Activated CD4-positive, alpha-beta T cell treated with anti-CD3 and anti-CD28 coated beads, Interleukin-2, amount 50 U/mL, for 48 hours (primary cell): ENCODE data around the gene PSTPIP2.
A peak's percentile ranks its signal among the peaks of the same experiment; 100 is the strongest.
"Not testable (repeated sequence)": the region's sequence is repeated elsewhere in the genome, so short reads cannot be mapped to it uniquely, and the experiment has no call there.

Source experiments
- DNase-seq, 2 experiments: peaks; one replicate each; pipeline ENCODE4 v3.0.0-alpha.2; 2020

PSTPIP2 gene, protein sequence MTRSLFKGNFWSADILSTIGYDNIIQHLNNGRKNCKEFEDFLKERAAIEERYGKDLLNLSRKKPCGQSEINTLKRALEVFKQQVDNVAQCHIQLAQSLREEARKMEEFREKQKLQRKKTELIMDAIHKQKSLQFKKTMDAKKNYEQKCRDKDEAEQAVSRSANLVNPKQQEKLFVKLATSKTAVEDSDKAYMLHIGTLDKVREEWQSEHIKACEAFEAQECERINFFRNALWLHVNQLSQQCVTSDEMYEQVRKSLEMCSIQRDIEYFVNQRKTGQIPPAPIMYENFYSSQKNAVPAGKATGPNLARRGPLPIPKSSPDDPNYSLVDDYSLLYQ

DNA sequence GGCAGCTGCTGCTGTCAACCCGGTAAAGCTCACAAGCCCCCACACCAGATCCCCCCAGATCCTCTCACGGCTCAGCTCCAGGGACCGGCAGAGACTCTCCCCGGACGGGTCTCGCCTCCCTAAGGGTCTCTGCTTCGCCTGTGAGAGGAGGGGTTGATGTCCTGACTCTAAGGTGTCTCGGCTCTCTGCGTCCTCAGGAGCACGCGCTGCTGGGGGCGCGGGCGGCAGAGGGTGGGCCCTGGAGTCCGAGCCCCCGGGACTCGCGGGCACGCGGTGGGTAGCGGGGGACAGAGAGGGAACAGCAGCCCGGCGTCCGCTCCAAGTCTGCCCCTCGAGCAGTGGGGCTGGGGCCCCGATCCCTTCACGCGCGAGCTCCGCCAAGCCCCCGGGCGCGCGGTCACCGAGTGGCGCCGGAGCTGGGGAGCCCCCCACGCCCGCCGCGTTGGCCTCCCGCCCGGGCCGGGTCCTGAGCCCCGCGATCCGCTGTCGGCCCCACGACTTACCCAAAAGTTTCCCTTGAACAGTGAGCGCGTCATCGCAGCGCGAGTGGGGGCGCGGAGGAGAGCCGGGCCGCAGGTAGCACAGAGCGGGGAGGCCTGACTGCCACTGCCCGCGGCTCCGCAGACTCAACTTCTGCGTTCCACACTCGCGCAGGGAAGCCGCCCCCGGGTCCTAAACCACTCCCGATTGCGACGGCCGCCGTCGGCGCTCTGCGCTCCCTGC is at the start of gene PSTPIP2:
Gene PSTPIP2 (minus strand): TSS at position 608 of the 723 bp plus-strand sequence. CDS start 72 bp downstream, at position 536.
- DNase-seq, result peak; percentile 60 to 75

DNA sequence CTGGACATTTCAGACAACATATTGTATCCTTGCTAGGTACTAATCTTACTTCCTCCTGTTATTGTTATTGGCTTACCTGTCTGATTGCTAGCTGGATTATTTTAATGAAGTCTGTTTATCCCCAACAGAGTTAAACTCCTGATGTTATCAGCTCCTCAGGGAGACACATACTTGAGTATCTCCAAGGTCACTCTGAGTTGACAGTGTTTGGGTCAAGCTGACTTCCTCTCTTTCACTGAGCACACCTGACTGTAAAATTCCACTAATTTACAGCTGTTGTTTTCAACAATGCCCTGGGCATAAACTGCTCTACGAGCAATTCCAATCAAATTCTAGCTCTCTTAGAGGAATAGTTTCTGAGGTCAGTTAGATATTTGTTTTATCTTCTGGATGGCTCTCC is 41.7 kb upstream of the PSTPIP2 start:
- DNase-seq, result no peak

DNA sequence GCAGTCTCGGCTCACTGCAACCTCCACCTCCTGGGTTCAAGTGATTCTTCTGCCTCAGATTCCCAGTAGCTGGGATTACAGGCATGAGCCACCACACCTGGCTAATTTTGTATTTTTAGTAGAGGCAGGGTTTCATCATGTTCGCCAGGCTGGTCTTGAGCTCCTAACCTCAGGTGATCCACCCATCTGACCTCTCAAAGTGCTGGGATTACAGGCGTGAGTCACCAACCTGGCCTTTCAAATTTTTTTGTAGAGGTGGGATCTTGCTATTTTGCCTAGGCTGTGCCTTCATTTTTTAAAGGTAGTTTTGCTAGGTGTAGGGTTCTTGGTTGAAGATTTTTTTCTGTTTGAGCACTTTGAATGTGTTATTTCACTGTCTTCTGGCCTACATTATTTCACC is 38.3 kb upstream of the PSTPIP2 start:
- no peak for DNase-seq

DNA sequence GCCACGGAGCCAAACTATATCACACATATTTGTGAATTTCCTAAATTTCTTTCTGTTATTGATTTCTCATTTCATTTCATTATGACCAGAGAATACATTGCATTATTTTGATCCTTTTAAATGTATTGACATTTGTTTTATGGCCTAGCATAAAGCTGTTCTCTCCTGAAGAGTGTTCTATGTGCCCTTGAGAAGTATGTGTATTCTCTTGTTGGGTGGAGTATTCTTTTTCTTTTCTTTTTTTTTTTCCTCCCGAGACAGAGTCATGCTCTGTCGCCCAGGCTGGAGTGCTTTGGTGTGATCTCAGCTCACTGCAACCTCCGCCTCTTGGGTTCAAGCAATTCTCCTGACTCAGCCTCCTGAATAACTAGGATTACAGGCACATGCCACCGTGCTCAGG is 37.3 kb upstream of the PSTPIP2 start:
- DNase-seq, result no peak

DNA sequence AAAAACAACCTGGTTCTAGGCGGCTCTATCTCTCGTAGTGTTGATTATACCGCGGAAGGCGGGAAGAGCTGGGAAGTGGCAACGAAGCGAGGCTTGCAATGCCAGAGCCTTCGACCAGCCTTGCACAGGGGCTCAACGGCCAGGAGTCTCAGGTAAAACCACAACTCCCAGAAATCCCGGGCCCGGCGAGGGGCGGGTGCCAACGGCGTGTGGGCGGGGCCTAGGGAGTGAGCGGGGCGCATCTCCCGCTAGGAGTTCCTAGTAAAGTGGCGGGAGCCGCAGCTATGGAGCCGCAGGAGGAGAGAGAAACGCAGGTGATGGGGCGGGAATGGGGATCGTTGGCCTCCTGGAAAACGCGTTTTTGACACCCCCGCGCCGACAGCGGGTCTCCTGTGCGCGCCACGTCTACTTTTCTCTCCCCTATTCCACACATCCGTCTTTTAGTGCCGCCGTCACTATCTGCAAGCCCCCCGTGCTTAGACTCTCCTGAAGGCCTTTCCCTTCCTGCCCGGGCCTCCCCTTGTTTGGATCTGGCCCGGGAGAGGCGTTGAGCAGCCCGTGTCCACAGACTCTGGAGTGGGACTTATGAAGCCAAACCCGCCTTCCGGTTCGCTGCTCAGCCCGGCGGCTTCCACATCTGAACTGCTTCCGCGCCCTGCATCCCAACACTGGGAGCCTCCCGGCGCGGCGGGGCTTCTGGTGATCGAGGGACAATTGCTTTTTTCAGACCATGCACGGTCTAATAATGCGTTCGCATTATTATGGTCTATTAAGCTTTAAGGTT is 32.3 kb upstream of the PSTPIP2 start, which contains the start of gene HAUS1:
Gene HAUS1 (plus strand): TSS at position 258 of the 784 bp plus-strand sequence. CDS start 27 bp downstream, at position 285.
- DNase-seq, result peak; percentile 90 to 91

DNA sequence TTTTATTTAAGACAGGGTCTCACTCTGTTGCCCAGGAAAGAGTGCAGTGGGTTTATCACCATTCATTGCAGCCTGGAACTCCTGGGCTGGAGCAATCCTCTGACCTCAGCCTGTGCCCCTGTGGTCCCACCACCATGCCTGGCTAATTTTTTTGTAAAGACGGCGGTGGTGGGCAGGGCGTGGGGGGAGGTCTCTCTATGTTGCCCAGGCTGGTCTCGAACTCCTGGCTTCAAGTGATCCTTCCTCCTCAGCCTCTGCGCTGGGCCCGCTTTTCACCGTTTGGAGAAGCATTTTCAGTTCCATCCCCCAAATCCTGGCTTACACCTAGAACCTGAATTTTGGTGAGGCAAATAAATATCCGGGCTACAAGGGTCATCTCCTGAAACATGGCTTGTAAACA is 27.4 kb upstream of the PSTPIP2 start:
- DNase-seq, result no peak

DNA sequence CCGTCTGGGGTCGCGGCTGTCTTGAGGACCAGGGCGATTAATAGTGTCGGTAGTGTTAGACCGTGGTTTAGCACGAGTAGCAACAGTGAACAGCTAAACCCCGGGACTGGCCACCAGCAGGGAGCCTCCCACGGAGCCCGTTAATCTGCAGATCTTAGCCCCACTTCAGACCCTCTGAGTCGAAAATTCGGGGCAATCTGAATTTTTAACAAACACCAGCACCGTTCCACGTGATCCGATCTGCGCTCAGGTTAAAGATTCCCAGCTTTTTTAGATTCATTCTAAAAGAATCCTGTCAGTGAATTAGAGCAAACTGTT is 26.5 kb upstream of the PSTPIP2 start:
- DNase-seq, result no peak

DNA sequence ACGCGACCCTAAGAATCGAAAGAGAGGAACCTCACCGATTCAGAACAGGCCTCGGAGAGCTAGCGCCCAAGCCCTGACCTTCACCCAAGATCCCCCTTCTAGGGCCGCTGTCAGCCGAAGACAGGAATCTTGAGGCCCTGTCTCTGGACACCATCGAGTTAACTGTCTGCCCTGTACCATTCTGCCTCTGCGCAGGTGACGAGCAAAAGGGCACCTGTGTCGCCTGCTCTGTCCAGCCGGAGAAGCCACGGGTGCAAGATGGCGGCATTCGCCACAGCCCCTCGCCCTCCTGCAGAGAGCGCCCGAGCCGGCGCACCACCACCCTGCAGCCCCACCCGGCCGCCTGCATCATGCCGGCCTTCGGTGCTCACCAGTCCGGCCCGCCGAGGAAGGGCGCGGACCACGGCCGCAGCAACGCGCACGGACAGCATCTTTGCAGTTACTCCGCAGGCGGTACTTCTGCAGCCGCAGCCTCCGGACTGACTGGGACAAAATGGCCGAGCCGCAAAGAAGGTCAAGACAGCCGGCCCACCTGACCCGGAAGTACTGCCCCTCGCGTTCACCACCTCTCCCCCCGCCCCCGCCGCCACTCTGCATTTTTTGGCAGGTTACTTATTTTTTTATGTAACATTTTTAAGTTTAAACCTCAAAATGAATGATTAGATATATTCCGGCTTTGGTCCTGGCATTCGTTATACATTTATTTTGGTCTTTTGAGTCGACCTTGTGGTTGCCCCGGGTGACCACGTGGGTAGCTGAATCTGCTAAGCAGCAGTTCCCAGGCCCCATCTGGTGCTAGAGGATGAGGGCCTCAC is 25.9 kb upstream of the PSTPIP2 start, which contains the start of gene ATP5F1A:
Gene ATP5F1A (minus strand): TSS at position 496 of the 815 bp plus-strand sequence. CDS start 65 bp downstream, at position 431.
- peak; percentile 87 to 89 for DNase-seq

DNA sequence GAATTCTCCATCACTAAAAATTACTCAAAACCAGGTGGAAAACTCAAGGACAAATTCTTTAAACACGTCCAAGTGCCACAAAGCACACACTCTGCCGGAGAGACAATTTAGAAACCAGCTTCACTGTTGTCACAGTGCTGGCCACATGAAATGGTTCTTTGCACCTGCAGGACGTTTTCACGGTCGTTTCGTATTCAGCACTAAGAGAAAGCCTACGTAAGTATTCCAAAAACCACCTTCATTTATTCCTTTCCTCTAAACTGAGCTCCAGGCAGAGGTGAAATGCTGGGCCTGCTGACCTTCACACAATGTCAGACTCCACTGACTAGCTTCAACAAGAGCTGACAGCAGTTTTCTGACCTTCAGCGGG is 25.4 kb upstream of the PSTPIP2 start:
- no peak for DNase-seq

DNA sequence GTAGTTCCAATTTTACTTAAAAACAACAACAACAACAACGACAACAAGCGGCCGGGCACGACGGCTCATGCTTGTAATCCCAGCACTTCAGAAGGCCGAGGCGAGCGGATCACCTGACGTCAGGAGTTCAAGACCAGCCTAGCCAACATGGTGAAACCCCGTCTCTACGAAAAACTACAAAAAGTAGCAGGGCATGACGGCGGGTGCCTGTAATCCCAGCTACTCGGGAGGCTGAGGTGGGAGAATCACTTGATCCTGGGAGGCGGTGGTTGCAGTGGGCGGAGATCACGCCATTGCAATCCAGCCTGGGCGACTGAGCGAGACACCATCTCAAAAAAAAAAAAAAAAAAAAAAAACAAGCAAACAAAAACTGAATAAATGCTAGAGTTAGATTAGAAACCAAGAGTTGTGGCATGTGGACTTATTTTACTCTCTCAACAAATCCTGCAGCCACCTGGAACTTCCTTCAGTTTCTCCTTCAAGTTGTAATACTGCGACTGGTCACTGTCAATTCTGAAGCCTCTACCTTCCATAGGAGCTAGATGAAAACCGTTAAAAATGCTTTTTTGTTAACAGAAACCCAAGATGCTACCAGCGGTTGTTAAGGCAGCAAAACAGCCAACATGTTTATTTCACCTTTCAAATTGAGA is 24.7 kb upstream of the PSTPIP2 start:
- peak in 1 of 2 experiments; percentile 20 for DNase-seq

DNA sequence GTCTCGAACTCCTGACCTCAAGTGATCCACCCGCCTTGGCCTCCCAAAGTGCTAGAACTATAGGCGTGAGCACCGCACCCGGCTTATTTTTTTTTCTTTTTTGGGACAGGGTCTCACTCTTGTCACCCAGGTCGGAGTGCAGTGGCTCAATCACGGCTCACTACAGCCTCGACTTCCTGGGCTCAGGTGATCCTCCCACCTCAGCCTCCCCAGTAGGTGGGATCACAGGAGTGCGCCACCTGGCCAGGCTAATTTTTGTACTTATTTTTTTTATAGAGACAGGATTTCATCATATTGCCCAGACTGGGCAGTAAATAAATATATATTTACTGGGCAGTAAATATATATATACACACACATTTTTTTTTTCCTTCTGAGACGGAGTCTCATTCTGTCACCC is 23.5 kb upstream of the PSTPIP2 start:
- no peak for DNase-seq

DNA sequence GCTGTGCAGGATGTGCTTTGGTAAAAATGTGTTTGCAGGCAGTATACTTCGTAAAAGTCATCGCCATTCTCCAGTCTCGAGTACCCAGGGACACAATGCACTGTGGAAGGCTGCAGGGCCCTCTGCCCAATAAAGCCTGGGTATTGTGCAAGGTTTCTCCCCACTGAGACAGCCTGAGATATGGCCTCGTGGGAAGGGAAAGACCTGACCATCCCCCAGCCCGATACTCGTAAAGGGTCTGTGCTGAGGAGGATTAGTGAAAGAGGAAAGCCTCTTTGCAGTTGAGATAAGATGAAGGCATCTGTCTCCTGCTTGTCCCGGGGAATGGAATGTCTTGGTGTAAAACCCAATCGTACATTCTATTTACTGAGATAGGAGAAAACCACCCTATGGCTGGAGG is 16.4 kb upstream of the PSTPIP2 start:
- DNase-seq, result not testable (repeated sequence)

DNA sequence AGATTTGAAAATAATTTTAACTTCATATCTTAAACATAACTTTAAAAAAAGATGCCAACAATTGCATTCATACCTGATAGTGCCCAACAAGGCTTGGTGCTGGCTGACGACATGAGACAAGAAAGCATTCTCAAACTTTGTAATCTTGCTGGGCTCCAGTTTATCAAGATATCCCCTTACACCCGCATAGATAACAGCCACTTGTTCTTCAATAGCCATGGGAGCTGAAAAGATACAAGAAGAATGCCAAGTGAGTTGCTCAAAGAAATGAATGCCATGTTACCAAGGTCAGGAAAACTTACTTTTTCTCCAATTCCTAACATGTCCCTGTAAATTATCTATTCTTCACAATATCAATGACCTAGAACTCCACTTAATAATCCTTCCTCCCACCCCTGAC is 12.4 kb upstream of the PSTPIP2 start:
- no peak for DNase-seq

DNA sequence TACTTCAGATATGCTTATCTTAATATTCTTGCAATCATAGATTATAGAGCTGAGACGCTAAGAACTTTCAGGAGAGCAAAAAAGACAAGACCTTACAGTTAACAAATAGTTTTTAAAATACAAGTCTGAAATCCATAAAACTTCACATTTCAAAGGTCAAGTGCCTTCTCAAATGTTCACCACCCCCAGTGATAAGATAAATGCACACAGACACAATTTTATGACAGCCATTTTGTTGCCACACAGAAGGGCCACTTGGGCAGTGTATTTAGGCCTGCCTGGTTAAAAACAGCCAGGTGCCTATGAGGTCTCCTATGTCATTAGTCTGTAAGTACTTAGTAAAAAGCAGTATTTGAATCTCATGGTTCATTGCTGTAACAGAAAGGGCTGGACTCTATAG is 8.1 kb upstream of the PSTPIP2 start:
- no peak for DNase-seq

DNA sequence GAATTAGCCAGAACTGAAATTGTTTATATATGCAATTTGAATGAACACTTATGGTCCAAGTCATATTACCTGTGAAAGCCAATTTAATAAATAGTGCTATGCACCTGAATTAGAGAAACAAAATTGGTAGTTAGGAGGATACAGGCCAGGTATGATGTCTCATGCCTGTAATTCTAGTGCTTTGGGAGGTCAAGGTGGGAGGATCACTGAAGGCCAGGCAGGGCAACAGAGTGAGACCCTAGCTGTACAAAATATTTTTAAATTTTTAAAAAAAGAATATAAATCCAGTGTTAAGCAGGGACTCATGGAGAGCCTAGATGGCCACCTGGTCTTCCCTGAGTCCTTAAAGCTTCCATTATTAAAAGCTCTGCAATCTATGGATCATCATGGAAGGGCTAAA is 7.3 kb upstream of the PSTPIP2 start:
- no peak for DNase-seq

DNA sequence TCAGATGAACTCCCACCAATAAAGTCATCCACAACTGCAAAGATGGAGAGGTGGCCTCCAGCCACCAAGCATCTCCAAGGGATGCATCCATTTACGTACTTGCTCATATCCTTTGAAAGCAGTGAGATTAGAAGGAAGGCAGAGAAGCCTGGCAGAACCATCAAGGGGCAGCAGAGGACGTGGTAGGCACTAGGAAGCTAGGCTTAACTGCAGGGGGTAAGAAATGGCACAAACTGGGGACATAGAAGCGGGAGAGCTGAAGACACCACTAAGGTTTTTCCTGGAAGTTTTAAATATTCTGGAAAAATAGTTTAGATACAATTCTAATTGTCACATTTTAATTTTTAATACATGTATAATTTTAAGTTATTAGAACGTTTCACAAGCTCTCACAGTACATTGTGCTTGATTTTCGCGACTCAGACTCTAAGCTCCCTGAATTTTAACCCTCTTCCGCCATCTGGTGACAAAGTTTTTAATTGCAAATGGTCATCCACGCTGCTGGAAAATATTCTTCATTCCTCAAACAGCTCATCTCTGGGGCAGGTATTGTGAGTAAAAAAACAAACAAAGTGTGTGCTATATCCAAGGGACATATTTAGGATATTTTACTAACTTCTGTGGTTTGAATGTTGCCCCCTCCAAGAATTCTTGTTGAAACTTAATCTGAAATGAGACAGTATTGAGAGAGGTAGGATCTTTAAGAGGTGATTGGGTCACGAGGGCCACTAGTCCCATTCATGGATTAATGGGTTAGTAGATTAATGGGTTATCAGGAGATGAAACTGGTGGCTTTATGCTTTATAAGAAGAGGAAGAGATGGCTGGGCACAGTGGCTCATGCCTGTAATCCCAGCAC is 1.6 kb upstream of the PSTPIP2 start:
- peak; percentile 31 to 61 for DNase-seq

DNA sequence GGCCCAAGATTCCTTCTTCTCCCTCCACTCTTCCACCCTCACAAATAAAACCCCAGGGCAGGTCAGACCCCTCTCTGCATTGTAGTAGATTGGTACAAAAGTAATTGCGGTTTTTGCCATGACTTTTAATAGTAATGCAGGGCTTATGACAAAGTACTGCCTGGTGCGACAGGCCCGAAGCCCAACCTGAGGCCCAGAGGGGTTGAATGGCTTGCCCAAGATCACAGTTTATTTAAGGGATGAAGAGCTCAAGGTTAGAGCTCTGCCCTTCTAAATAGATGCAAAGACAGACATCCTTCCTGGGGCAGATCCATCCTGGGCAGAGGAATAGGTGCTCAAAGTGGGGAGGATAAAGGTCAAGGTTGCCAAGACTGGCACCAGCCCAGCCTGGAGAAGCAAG is 899 bp upstream of the PSTPIP2 start:
- DNase-seq, result no peak

DNA sequence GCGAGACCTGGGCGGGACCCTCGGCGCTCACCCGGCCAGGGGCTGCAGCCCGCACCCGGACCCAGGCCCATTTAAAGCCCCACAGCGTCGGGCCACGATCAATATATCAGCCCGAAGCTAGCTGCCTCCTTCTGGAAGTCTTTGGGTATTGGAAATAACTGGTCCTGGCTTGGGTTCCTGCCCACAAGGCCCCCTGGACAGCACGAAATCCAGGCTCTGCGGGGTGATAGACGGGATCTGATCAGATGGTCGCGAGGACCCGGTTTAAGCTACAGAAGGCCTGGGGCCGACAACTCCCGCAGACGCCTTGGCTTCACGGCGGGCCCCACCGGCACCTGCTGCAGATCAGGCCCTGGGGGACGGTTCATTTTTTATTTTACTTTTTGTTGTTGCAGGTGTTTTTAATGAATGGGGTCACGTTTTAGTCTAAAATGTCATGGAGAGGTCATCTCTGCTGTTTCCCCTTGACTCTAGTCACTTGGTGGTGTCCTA is 362 bp upstream of the PSTPIP2 start:
- DNase-seq, result no peak

DNA sequence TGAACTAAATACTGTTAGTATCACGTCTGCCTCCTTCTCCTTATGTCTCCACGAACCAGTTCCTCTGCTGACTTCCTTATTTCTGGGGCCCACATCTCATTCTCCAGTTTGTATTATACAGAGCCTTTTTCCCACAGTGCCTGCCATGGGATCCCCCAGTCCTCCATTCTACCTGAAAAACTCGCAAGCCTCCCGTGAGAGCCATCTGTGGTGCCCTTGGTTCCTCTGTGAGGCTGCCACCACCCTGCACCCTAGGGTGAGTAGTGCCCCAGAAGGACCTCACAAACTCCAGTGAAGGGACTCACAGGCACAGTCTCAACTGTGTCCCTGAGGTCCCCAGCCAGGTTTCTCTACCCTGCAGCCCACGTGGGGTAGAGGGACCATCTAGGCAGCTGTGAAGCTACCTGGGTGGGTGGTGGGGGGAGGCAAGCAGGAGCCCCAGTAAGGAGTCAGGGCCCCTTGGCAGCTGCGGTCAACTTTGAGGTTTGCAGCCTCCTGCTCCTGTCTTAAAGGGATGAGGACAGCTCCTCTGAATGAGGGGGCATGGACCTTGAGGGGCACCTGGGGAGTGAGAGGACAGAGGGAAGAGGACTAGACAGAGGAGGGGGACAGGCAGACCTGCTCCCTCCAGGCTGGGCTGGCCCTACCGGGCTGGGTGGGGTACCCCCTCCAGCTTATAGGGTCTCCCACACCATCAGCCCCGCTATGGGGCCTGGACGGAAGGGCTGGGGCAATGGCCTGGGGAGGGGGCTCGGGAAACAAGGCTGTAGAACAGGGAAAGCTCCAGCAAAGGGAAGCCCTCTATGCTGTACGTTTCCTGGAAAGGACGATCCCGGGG is 1.0 kb downstream of the PSTPIP2 start:
- peak; percentile 19 to 33 for DNase-seq

DNA sequence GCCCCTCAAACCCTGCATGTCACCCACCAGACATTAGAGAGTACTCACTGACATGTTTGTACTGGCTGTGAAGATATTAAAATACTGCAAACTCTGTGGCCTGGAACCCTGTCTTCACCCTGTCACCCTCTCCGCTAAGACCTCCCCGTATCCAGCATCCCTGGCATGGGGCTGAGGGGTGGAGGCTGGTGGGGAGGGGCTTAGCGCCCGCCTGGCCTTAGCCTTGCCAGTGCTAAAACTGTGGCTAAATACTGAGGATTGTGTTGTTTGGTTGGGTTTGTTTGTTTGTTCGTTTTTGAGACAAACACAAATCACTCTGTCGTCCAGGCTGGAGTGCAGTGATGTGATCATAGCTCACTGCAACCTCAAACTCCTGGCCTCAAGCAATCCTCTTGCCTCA is 1.8 kb downstream of the PSTPIP2 start:
- no peak for DNase-seq
